HepG2 (cell line): ENCODE results near the gene TMEM117. TPM values are rescaled to one million over a fixed set of nuclear protein-coding genes. Genes with fewer than 3 reads are reported as not detected.

Experiments
- ATAC-seq: fragments of 200-7000 bp; cut with Tn5 transposase; 3 replicates; pipeline ENCODE4 v1.9.1; 2020; ENCODE audit warnings: mild to moderate bottlenecking, moderate library complexity
- BruUV-seq: library from RNA; stranded (reverse); fragments of 400-500 nt; replicated peaks from 2 replicates; lab custom pipeline; 2021; lab: Mats Ljungman, UMichigan
- CTCF ChIA-PET: fragments of 300-600 bp; formaldehyde crosslinking; extraction: SDS; loops from one replicate; lab custom pipeline; 2021; ENCODE audit warnings: low total read pairs, inconsistent platforms, low intra/inter-chr PET ratio; lab: Yijun Ruan, JAX
- POLR2A ChIA-PET: fragments of 350-600 bp; sonication (Branson Sonifier 250); formaldehyde crosslinking; loops from one replicate; lab custom pipeline; 2020; ENCODE audit warnings: antibody characterized with exemption, inconsistent platforms; lab: Yijun Ruan, JAX
- DNase-seq: peaks from one replicate; pipeline ENCODE4 v3.0.0-alpha.2; 2015; ENCODE audit warnings: low spot score
- FAIRE-seq: peaks from 3 replicates; lab custom pipeline; 2011; peaks lifted over from hg19 to GRCh38; lab: Jason Lieb, UNC
- H2AFZ ChIP-seq: one replicate; pipeline ENCODE4 v1.6.1; 2011; ENCODE audit warnings: low read length, inconsistent platforms
- H3K27ac ChIP-seq: fragments of 300-600 bp; 3 replicates; pipeline ENCODE4 v1.8.0; 2011; ENCODE audit warnings: mixed run types, mild to moderate bottlenecking, mixed read lengths, low read length, inconsistent platforms; ENCODE audit not compliant: insufficient read depth; ENCODE audit errors: extremely low read length
- H3K27me3 ChIP-seq, 2 experiments: fragments of 200-600 bp in 1 of 2; 2 replicates in 1 of 2; 3 replicates in 1 of 2; pipeline versions ENCODE4 v1.6.0 to v1.8.0; 2011; ENCODE audit warnings: low read length in 2 of 2, mild to moderate bottlenecking in 2 of 2, moderate library complexity in 2 of 2, inconsistent platforms in 1 of 2; ENCODE audit not compliant: insufficient read depth in 2 of 2, control insufficient read depth in 1 of 2
- H3K36me3 ChIP-seq, 2 experiments: fragments of 200-600 bp in 1 of 2; replicated peaks in 1 of 2; 2 replicates in 1 of 2; 3 replicates in 1 of 2; pipeline versions ENCODE4 v1.5.1 to v1.8.0; 2011; ENCODE audit warnings: low read length in 2 of 2, inconsistent platforms in 1 of 2; ENCODE audit not compliant: insufficient read depth in 2 of 2, control insufficient read depth in 1 of 2
- H3K4me1 ChIP-seq: 2 replicates; pipeline ENCODE4 v1.5.1; 2012; ENCODE audit warnings: low read length, inconsistent platforms; ENCODE audit not compliant: insufficient read depth
- H3K4me2 ChIP-seq: 2 replicates; pipeline ENCODE4 v1.6.0; 2011; ENCODE audit warnings: low read depth, low read length, inconsistent platforms
- H3K4me3 ChIP-seq, 3 experiments: fragments of 200-600 bp in 1 of 3; sonication (generic), shearing (Covaris generic) in 1 of 3; replicated peaks in 1 of 3; 2 replicates each; pipeline ENCODE4 v1.5.1; 2011 to 2016; ENCODE audit warnings: low read length in 3 of 3, inconsistent platforms in 2 of 3, low read depth in 2 of 3, mild to moderate bottlenecking in 2 of 3, control low read depth in 1 of 3, mixed read lengths in 1 of 3; ENCODE audit not compliant: insufficient read depth in 1 of 3
- H3K79me2 ChIP-seq: one replicate; pipeline ENCODE4 v1.6.1; 2011; ENCODE audit warnings: low read length, inconsistent platforms; ENCODE audit not compliant: insufficient read depth
- H3K9ac ChIP-seq: 2 replicates; pipeline ENCODE4 v1.6.0; 2011; ENCODE audit warnings: mild to moderate bottlenecking, low read depth, low read length, inconsistent platforms; ENCODE audit not compliant: insufficient read depth
- H3K9me3 ChIP-seq: 2 replicates; pipeline ENCODE4 v1.5.1; 2012; ENCODE audit warnings: mild to moderate bottlenecking, low read length
- H4K20me1 ChIP-seq: 2 replicates; pipeline ENCODE4 v1.6.0; 2011; ENCODE audit warnings: inconsistent platforms, mild to moderate bottlenecking, low read length, moderate library complexity; ENCODE audit not compliant: insufficient read depth
- ATRX ChIP-seq: sonication (generic); formaldehyde crosslinking; IDR thresholded peaks from 2 replicates; pipeline ENCODE4 v1.4.0; 2020; ENCODE audit warnings: missing genetic modification reagents, borderline replicate concordance
- CCDC6 ChIP-seq: sonication (generic); formaldehyde crosslinking; IDR thresholded peaks from 2 replicates; pipeline ENCODE4 v1.8.1; 2022; ENCODE audit warnings: mild to moderate bottlenecking, missing genetic modification reagents, moderate library complexity
- CEBPB ChIP-seq: IDR thresholded peaks from 2 replicates; pipeline ENCODE4 v1.6.1; 2011; ENCODE audit warnings: low read depth, low read length, improper control_type of control experiment, borderline replicate concordance
- CEBPG ChIP-seq: IDR thresholded peaks from 2 replicates; pipeline ENCODE4 v1.6.1; 2016
- CREB1 ChIP-seq, 2 experiments: fragments of 450-650 bp in 1 of 2; IDR thresholded peaks; 2 replicates each; pipeline ENCODE4 v1.6.1; 2016 to 2017; ENCODE audit warnings: control low read depth in 1 of 2, mild to moderate bottlenecking in 1 of 2, missing compliant biosample characterization in 1 of 2, missing genetic modification characterization in 1 of 2
- DR1 ChIP-seq: sonication (generic); formaldehyde crosslinking; IDR thresholded peaks from 2 replicates; pipeline ENCODE4 v1.8.0; 2021; ENCODE audit warnings: mild to moderate bottlenecking, missing genetic modification reagents, inconsistent platforms
- FOXP1 ChIP-seq, 2 experiments: fragments of 450-650 bp in 1 of 2; IDR thresholded peaks; 2 replicates each; pipeline ENCODE4 v1.6.1; 2017 to 2018; ENCODE audit warnings: antibody characterized with exemption in 1 of 2
- HCFC1 ChIP-seq: fragments of 150-350 bp; IDR thresholded peaks from 2 replicates; pipeline ENCODE4 v1.6.1; 2014; ENCODE audit warnings: low read depth, low read length
- MED13 ChIP-seq: sonication (generic); formaldehyde crosslinking; IDR thresholded peaks from 2 replicates; pipeline ENCODE4 v1.5.0; 2020; ENCODE audit warnings: missing genetic modification reagents
- U2AF2 ChIP-seq: fragments of 200-400 bp; formaldehyde crosslinking; IDR thresholded peaks from 2 replicates; pipeline ENCODE4 v1.6.1; 2017; ENCODE audit warnings: low read depth, mild to moderate bottlenecking, low read length
- ZNF484 ChIP-seq: sonication (generic); formaldehyde crosslinking; IDR thresholded peaks from 2 replicates; pipeline ENCODE4 v1.5.1; 2020; ENCODE audit warnings: mild to moderate bottlenecking, low read depth, missing genetic modification reagents, borderline replicate concordance
- ZNF530 ChIP-seq: sonication (generic); formaldehyde crosslinking; IDR thresholded peaks from 2 replicates; pipeline ENCODE4 v1.5.0; 2020; ENCODE audit warnings: low read depth, mild to moderate bottlenecking, missing genetic modification reagents
- ZNF563 ChIP-seq: sonication (generic); formaldehyde crosslinking; IDR thresholded peaks from 2 replicates; pipeline ENCODE4 v1.8.0; 2022; ENCODE audit warnings: mild to moderate bottlenecking, moderate library complexity, missing genetic modification reagents
- ZNF644 ChIP-seq: IDR thresholded peaks from 2 replicates; pipeline ENCODE4 v1.6.1; 2016; ENCODE audit warnings: low read depth
- ZNF883 ChIP-seq: sonication (generic); formaldehyde crosslinking; IDR thresholded peaks from 2 replicates; pipeline ENCODE4 v1.5.1; 2020; ENCODE audit warnings: mild to moderate bottlenecking, missing genetic modification reagents; ENCODE audit errors: not compliant biosample characterization
- ZSCAN20 ChIP-seq: sonication (generic); formaldehyde crosslinking; IDR thresholded peaks from 2 replicates; pipeline ENCODE4 v1.4.0; 2020; ENCODE audit warnings: missing genetic modification reagents, mild to moderate bottlenecking, borderline replicate concordance
- WGBS: methylation state at CpG from one replicate; pipeline ENCODE4 v1.1.6; 2017; ENCODE audit warnings: low lambda C conversion rate; 5-methylcytosine and 5-hydroxymethylcytosine counted together
- in situ Hi-C: cut with HindIII; loops from 2 replicates; pipeline ENCODE4 v1.10.0; 2017; ENCODE audit warnings: low pct_unique_long_range_greater_than_20kb; ENCODE audit not compliant: extremely low pct_ligation_motif_present
- intact Hi-C: fragments of 100-400 bp; cut with micrococcal nuclease; formaldehyde crosslinking; loops from one replicate; pipeline ENCODE4 v1.10.0; 2022; ENCODE audit not compliant: unreplicated experiment
- polyA plus RNA-seq, 8 experiments: library from polyadenylated mRNA; depleted of rRNA in 3 of 8; stranded (reverse) in 7 of 8; unstranded in 1 of 8; fragments of >200 nt; fragmentation: Illumina TruSeq in 4 of 8; extraction: Trizol in 4 of 8; gene quantifications; 2 replicates each; pipeline versions ENCODE4 v1.2.1 to v1.2.3, GENCODE V29; 2011 to 2016; ENCODE audit warnings: low read depth in 4 of 8, missing spikeins in 1 of 8, mixed read lengths in 1 of 8; ENCODE audit not compliant: insufficient read depth in 1 of 8
- total RNA-seq, 5 experiments: library from RNA; depleted of rRNA; stranded (reverse); fragments of >200 nt; fragmentation: Illumina TruSeq; extraction: Trizol; gene quantifications; 2 replicates each; pipeline ENCODE4 v1.2.3, GENCODE V29; 2016; ENCODE audit warnings: low read depth in 1 of 5
- TF ChIP-seq, protein P1 (sequence below): sonication (generic); formaldehyde crosslinking; IDR thresholded peaks from 2 replicates; pipeline ENCODE4 v1.4.0; 2020; ENCODE audit warnings: mild to moderate bottlenecking, missing genetic modification reagents, borderline replicate concordance

Gene TMEM117
- total and polyA plus RNA-seq, 2 of the 13 experiments (the other 11 are each of a cell fraction or from before 2014, with no cell fraction given): 2.8 to 8.5 TPM

DNA sequence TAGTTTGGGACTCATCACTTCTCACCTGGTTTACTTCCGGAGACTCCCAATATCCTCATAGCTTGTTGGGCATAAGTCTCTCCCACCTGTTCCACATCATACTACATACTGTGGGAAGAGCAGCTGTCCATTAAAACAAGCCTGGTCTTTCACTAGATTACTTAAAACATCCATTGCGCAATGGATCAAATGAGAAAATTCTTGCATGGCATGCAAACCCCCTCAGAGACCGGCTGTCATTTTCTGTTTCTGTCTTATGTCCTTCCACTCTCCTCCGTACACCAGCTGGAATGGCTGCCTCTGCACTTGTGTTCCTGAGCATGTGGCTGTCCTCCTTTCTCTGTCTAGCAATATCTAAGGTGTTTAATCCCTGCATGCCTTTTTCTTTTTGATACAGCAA lies 265.6 kb downstream of the TMEM117 start:
- no peaks in the 10 kb centered on the region for H3K36me3 ChIP-seq
- POLR2A ChIA-PET: no interaction called here
- H3K4me2 ChIP-seq: no peak overlapping the region
- no peak overlapping the region for H3K4me3 ChIP-seq
- CTCF ChIA-PET: no interaction called here
- no peaks in the 10 kb centered on the region for H3K4me1 ChIP-seq
- no peak for FAIRE-seq
- no peaks in the 10 kb centered on the region for H4K20me1 ChIP-seq
- 93% methylated on average over 4 of the region's 4 CpGs for WGBS
- ATAC-seq: no peak
- H3K27ac ChIP-seq: no peak overlapping the region
- no peak overlapping the region for H2AFZ ChIP-seq
- DNase-seq: no peak
- H3K9me3 ChIP-seq: no peaks in the 10 kb centered on the region
- no peak overlapping the region for H3K9ac ChIP-seq
- no TSS peak for BruUV-seq
- no peaks in the 10 kb centered on the region for H3K27me3 ChIP-seq
- H3K79me2 ChIP-seq: no peaks in the 10 kb centered on the region
- intact Hi-C loops: no loop called here
- no peak for TF ChIP-seq DR1
- TF ChIP-seq ZNF644: no peak
- TF ChIP-seq CEBPG (CRISPR knock-in tag): 0 out of 2 replicates have a peak, but pooled peaks have one; percentile 9
- TF ChIP-seq FOXP1 (IDR thresholded peaks at IDR 0.05): no peak
- no peak for TF ChIP-seq FOXP1 (CRISPR knock-in tag; IDR thresholded peaks at IDR 0.05)
- no peak for TF ChIP-seq ZNF883 (CRISPR knock-in tag)
- peak; percentile 87 for TF ChIP-seq CEBPB
- TF ChIP-seq ZNF563 (CRISPR knock-in tag): no peak
- no peak for TF ChIP-seq CREB1 (IDR thresholded peaks at IDR 0.05)
- no peak for TF ChIP-seq CREB1 (CRISPR knock-in tag; IDR thresholded peaks at IDR 0.05)
- TF ChIP-seq, all 625 proteins: peak for 2
- in situ Hi-C loops: no loop called here

DNA sequence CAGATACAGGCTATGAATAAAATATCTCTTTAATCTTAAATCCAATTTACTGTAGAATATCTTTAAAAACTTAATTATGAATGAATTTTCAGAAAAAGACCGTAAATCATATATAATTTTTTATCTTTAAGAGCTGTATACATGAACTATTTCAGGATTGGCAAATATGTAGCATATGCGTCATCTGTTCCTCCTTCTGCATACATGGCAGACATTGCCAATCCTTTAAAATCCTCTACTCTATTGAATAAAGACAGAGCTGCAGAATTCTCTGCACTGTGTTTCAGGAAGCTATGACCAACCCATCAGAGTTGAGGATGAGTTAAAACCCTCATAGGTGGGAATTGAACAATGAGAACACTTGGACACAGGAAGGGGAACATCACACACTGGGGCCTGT lies 279.0 kb downstream of the TMEM117 start:
- in situ Hi-C loops (no loop called here), intact Hi-C loops (no loop called here)
- DNase-seq: no peak
- BruUV-seq: no TSS peak
- H3K4me2 ChIP-seq: no peak overlapping the region
- H3K79me2 ChIP-seq: no peaks in the 10 kb centered on the region
- H3K9me3 ChIP-seq: no peaks in the 10 kb centered on the region
- no peak overlapping the region for H3K4me3 ChIP-seq
- 99% methylated on average over 2 of the region's 2 CpGs for WGBS
- no peak overlapping the region for H3K27ac ChIP-seq
- ATAC-seq: no peak
- FAIRE-seq: no peak
- no peaks in the 10 kb centered on the region for H3K36me3 ChIP-seq
- H4K20me1 ChIP-seq: no peaks in the 10 kb centered on the region
- ChIA-PET POLR2A (no interaction called here), CTCF (no interaction called here)
- H3K27me3 ChIP-seq: no peaks in the 10 kb centered on the region
- H3K9ac ChIP-seq: no peak overlapping the region
- H3K4me1 ChIP-seq: no peaks in the 10 kb centered on the region
- H2AFZ ChIP-seq: no peak overlapping the region
- no peak for TF ChIP-seq ZSCAN20 (CRISPR knock-in tag)
- TF ChIP-seq, protein P1, sequence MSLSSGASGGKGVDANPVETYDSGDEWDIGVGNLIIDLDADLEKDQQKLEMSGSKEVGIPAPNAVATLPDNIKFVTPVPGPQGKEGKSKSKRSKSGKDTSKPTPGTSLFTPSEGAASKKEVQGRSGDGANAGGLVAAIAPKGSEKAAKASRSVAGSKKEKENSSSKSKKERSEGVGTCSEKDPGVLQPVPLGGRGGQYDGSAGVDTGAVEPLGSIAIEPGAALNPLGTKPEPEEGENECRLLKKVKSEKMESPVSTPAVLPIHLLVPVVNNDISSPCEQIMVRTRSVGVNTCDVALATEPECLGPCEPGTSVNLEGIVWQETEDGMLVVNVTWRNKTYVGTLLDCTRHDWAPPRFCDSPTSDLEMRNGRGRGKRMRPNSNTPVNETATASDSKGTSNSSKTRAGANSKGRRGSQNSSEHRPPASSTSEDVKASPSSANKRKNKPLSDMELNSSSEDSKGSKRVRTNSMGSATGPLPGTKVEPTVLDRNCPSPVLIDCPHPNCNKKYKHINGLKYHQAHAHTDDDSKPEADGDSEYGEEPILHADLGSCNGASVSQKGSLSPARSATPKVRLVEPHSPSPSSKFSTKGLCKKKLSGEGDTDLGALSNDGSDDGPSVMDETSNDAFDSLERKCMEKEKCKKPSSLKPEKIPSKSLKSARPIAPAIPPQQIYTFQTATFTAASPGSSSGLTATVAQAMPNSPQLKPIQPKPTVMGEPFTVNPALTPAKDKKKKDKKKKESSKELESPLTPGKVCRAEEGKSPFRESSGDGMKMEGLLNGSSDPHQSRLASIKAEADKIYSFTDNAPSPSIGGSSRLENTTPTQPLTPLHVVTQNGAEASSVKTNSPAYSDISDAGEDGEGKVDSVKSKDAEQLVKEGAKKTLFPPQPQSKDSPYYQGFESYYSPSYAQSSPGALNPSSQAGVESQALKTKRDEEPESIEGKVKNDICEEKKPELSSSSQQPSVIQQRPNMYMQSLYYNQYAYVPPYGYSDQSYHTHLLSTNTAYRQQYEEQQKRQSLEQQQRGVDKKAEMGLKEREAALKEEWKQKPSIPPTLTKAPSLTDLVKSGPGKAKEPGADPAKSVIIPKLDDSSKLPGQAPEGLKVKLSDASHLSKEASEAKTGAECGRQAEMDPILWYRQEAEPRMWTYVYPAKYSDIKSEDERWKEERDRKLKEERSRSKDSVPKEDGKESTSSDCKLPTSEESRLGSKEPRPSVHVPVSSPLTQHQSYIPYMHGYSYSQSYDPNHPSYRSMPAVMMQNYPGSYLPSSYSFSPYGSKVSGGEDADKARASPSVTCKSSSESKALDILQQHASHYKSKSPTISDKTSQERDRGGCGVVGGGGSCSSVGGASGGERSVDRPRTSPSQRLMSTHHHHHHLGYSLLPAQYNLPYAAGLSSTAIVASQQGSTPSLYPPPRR (CRISPR knock-in tag): no peak
- no peak for TF ChIP-seq HCFC1
- no peak for TF ChIP-seq MED13 (CRISPR knock-in tag)
- no peak for TF ChIP-seq CCDC6 (CRISPR knock-in tag)
- TF ChIP-seq ATRX: no peak
- TF ChIP-seq ZNF530 (CRISPR knock-in tag): no peak
- TF ChIP-seq U2AF2: no peak
- TF ChIP-seq ZNF484 (CRISPR knock-in tag): no peak
